Measurements from ENCODE around the gene PVR. TPM values are rescaled to one million over a fixed set of nuclear protein-coding genes. Genes with fewer than 3 reads are reported as not detected.

Gene PVR
- total and polyA plus RNA-seq, 4 donors: 11.4 to 49.0 (median 32.1) TPM

- DNase-seq (ENCODE audit: low spot score): no peak
- over 99% methylated on average over 2 of the region's 2 CpGs for WGBS
- H3K4me3 ChIP-seq (ENCODE audit: low read depth in 1 of 3, low read length in 3 of 3): no peak overlapping the region
- peaks cover 0 to 30% (median 21%) of the 10 kb centered on the region in 4 donors for H3K4me1 ChIP-seq (ENCODE audit: control insufficient read depth in 4 of 4, insufficient read depth in 4 of 4, low read length in 3 of 4)
- H3K27ac ChIP-seq (ENCODE audit: low read depth in 1 of 2, low read length in 2 of 2): peak overlapping the region in 1 of 2 donors; percentile 54
- TF ChIP-seq, protein P1, sequence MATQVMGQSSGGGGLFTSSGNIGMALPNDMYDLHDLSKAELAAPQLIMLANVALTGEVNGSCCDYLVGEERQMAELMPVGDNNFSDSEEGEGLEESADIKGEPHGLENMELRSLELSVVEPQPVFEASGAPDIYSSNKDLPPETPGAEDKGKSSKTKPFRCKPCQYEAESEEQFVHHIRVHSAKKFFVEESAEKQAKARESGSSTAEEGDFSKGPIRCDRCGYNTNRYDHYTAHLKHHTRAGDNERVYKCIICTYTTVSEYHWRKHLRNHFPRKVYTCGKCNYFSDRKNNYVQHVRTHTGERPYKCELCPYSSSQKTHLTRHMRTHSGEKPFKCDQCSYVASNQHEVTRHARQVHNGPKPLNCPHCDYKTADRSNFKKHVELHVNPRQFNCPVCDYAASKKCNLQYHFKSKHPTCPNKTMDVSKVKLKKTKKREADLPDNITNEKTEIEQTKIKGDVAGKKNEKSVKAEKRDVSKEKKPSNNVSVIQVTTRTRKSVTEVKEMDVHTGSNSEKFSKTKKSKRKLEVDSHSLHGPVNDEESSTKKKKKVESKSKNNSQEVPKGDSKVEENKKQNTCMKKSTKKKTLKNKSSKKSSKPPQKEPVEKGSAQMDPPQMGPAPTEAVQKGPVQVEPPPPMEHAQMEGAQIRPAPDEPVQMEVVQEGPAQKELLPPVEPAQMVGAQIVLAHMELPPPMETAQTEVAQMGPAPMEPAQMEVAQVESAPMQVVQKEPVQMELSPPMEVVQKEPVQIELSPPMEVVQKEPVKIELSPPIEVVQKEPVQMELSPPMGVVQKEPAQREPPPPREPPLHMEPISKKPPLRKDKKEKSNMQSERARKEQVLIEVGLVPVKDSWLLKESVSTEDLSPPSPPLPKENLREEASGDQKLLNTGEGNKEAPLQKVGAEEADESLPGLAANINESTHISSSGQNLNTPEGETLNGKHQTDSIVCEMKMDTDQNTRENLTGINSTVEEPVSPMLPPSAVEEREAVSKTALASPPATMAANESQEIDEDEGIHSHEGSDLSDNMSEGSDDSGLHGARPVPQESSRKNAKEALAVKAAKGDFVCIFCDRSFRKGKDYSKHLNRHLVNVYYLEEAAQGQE (IDR thresholded peaks at IDR 0.05): no peak
- TF ChIP-seq CTCF (IDR thresholded peaks at IDR 0.05; ENCODE audit: low read depth, low read length, missing input control) (no peak), GABPA (IDR thresholded peaks at IDR 0.05 in 1 of 2, conservative IDR thresholded peaks at IDR 0.05 in 1 of 2) (no peak)
- H3K9me3 ChIP-seq (ENCODE audit: control insufficient read depth in 4 of 4, low read length in 3 of 4): no peaks in the 10 kb centered on the region
- no peaks in the 10 kb centered on the region for H3K27me3 ChIP-seq (ENCODE audit: control insufficient read depth in 4 of 4, insufficient read depth in 4 of 4, low read length in 3 of 4)
- peaks cover 0 to 8% (median 2%) of the 10 kb centered on the region in 4 donors for H3K36me3 ChIP-seq (ENCODE audit: control insufficient read depth in 4 of 4, insufficient read depth in 3 of 4, low read depth in 1 of 4, low read length in 3 of 4)
- no peak overlapping the region for H3K9ac ChIP-seq (ENCODE audit: low read depth in 1 of 2, low read length in 2 of 2)
These were observed 8.9 kb upstream of the PVR start for GRCh38 chr19:44634785-44635184.

GRCh38 chr19:44635581-44636438 lies 7.9 kb upstream of the PVR start:
- Histone ChIP-seq H3K27me3 (ENCODE audit: control insufficient read depth in 4 of 4, insufficient read depth in 4 of 4, low read length in 3 of 4) (no peaks in the 10 kb centered on the region), H3K4me3 (ENCODE audit: low read depth in 1 of 3, low read length in 3 of 3) (no peak overlapping the region), H3K36me3 (ENCODE audit: control insufficient read depth in 4 of 4, insufficient read depth in 3 of 4, low read depth in 1 of 4, low read length in 3 of 4) (no peaks in the 10 kb centered on the region), H3K4me1 (ENCODE audit: control insufficient read depth in 4 of 4, insufficient read depth in 4 of 4, low read length in 3 of 4) (peaks cover 0 to 35% (median 29%) of the 10 kb centered on the region in 4 donors), H3K27ac (ENCODE audit: low read depth in 1 of 2, low read length in 2 of 2) (no peak overlapping the region), H3K9ac (ENCODE audit: low read depth in 1 of 2, low read length in 2 of 2) (no peak overlapping the region), H3K9me3 (ENCODE audit: control insufficient read depth in 4 of 4, low read length in 3 of 4) (no peaks in the 10 kb centered on the region)
- 89% methylated on average over 3 of the region's 3 CpGs for WGBS
- DNase-seq (ENCODE audit: low spot score): no peak
- TF ChIP-seq ZBTB33 (IDR thresholded peaks at IDR 0.05): no peak
- TF ChIP-seq NR2F2 (IDR thresholded peaks at IDR 0.05): no peak
- no peak for TF ChIP-seq HNF4A (conservative IDR thresholded peaks at IDR 0.05)
- no peak for TF ChIP-seq EGR1 (IDR thresholded peaks at IDR 0.05; ENCODE audit: low read depth in 2 of 2)
- no peak for TF ChIP-seq CTCF (IDR thresholded peaks at IDR 0.05; ENCODE audit: low read depth, low read length, missing input control)
- TF ChIP-seq FOXA1 (IDR thresholded peaks at IDR 0.05): no peak
- TF ChIP-seq, protein P1 (IDR thresholded peaks at IDR 0.05): no peak
- no peak for TF ChIP-seq GABPA (IDR thresholded peaks at IDR 0.05 in 1 of 2, conservative IDR thresholded peaks at IDR 0.05 in 1 of 2)
- TF ChIP-seq YY1 (IDR thresholded peaks at IDR 0.05): no peak
- no peak for TF ChIP-seq HNF4G (IDR thresholded peaks at IDR 0.05)
- TF ChIP-seq FOXA2 (IDR thresholded peaks at IDR 0.05): no peak
- no peak for TF ChIP-seq SP1 (IDR thresholded peaks at IDR 0.05)
- no peak for TF ChIP-seq TAF1 (conservative IDR thresholded peaks at IDR 0.05)
- no peak for TF ChIP-seq RXRA (IDR thresholded peaks at IDR 0.05)
- TF ChIP-seq, protein P2, sequence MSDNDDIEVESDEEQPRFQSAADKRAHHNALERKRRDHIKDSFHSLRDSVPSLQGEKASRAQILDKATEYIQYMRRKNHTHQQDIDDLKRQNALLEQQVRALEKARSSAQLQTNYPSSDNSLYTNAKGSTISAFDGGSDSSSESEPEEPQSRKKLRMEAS (IDR thresholded peaks at IDR 0.05): no peak
- TF ChIP-seq, protein P3, sequence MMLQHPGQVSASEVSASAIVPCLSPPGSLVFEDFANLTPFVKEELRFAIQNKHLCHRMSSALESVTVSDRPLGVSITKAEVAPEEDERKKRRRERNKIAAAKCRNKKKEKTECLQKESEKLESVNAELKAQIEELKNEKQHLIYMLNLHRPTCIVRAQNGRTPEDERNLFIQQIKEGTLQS (IDR thresholded peaks at IDR 0.05): no peak

All from liver (tissue), 9 donors.